Adipose tissue (tissue), 3 donors: ENCODE results near the gene P4HB. TPM values are rescaled to one million over a fixed set of nuclear protein-coding genes. Genes with fewer than 3 reads are reported as not detected.

Source experiments
- H3K27ac ChIP-seq: one replicate; pipeline ENCODE4 v1.5.1; 2013; ENCODE audit warnings: low read depth, low read length
- WGBS, 3 donors: extraction: QIAGEN DNeasy Blood & Tissue Kit; methylation state at CpG; one replicate each; pipeline ENCODE4 v1.1.7; 2013; 5-methylcytosine and 5-hydroxymethylcytosine counted together
- polyA plus RNA-seq, 3 donors: library from polyadenylated mRNA; stranded (reverse); fragments of 200-250 nt; gene quantifications; one replicate each; pipeline ENCODE4 v1.2.3, GENCODE V29; 2013
- donor health status: healthy with polysubstance abuse.
- donor health status: Bipolar disorder and iron deficiency.
- donor health status: healthy.

P4HB gene
- polyA plus RNA-seq, 3 donors, result 377 to 2,064 (median 453) TPM

DNA sequence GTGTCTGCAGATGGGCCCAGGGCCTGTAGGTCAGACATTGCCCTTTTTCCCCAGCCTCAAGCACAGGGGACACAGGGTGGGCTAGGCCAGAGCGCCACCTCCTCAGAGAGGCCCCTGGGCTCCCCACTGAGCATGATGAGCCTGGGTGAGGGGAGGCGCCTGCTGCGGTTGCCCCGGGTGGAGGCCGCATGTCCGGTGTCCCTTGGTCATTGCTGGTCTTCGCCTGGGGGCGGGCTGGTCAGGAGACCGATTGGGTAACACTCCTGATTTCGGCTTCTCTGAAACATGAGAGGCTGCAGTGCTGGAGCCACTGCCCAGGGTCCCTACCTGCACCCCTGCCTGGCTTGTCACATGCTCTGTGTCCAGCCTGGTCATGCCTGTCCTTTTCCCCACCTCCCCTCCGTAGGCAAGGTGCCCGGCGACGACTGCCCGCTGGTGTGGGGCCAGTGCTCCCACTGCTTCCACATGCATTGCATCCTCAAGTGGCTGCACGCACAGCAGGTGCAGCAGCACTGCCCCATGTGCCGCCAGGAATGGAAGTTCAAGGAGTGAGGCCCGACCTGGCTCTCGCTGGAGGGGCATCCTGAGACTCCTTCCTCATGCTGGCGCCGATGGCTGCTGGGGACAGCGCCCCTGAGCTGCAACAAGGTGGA lies 39.3 kb upstream of the P4HB start:
- WGBS, 3 donors, result 92 to 94% (median 93%) methylated on average over 22 of the region's 22 CpGs

GRCh38 chr17:81898885-81899284 lies 38.5 kb upstream of the P4HB start:
- 84 to 92% (median 89%) methylated on average over 9 of the region's 9 CpGs for WGBS, 3 donors
- H3K27ac ChIP-seq, result no peak overlapping the region

More for the DNA sequence above, 39.3 kb upstream of the P4HB start:
- no peak overlapping the region for H3K27ac ChIP-seq

DNA sequence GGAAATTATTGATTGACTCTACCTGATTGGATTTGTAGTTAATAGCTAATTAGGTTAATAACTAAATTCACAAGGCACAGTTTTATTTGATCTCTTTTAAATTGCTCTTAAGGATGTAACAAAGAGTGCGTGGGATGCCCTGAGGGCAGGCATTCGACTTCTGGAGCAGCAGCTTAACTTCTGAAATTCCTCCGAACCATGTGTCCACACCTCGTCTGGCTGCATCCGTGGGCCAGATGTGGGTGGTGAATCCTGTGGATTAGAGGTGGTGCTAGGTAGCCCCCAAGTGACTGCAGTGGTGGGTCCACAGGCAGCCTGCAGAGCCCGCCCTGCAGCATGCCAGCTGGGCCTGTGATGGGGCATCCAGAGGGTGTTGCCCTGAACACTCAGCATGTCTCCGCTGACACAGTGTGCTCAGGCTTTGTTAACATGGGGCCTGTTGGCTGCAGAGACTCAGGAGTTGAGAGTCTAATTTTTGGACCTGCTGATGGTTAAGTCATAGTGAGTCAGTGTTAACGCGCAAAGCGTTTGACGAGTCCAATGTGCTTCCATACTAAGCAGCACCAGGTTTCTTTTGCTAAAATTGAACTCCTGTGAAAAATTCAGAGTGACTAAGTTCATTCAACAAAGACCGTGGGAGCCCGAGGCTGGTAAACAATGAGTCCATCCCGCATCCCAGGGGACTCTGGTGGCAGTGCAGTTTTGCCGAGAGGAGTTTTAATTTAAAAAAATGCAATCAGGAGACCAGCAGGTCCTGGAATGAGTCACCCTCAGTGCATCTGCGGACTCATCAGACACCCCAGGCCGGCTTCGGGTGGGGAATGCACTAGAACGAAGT lies 37.9 kb upstream of the P4HB start:
- WGBS, 3 donors, result 91 to 93% (median 91%) methylated on average over 19 of the region's 19 CpGs
- H3K27ac ChIP-seq, result no peak overlapping the region

DNA sequence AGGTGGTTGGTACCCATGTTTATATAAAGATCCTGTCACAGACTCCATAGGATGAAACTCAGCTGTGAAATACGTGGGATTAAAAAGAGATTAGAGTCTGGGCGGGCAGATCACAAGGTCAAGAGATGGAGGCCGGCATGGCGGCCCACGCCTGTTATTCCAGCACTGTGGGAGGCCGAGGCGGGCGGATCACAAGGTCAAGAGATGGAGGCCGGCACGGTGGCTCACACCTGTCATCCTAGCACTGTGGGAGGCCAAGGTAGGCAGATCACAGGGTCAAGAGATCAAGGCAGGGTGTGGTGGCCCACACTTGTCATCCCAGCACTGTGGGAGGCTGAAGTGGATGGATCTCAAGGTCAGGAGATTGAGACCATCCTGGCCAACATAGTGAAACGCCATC lies 35.1 kb upstream of the P4HB start:
- WGBS, 3 donors, result 87 to 94% (median 93%) methylated on average over 11 of the region's 11 CpGs

DNA sequence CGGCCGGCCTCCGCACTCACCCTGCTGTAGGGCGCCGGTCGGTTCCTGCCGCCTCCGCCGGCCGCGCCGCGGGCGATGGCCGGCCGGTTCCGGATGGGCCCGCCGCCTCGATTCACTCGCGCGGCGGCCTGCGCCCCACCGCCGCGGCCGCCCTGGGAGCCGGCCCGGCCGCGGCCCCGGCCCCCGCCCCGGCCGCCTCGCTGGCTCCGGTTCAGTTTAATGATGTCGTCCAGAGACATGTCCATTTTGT lies 30.9 kb upstream of the P4HB start:
- WGBS, 3 donors, result 0 to 2% (median 1%) methylated on average over 15 to 40 of the region's 40 CpGs

More for the DNA sequence above, 35.1 kb upstream of the P4HB start:
- no peak overlapping the region for H3K27ac ChIP-seq

DNA sequence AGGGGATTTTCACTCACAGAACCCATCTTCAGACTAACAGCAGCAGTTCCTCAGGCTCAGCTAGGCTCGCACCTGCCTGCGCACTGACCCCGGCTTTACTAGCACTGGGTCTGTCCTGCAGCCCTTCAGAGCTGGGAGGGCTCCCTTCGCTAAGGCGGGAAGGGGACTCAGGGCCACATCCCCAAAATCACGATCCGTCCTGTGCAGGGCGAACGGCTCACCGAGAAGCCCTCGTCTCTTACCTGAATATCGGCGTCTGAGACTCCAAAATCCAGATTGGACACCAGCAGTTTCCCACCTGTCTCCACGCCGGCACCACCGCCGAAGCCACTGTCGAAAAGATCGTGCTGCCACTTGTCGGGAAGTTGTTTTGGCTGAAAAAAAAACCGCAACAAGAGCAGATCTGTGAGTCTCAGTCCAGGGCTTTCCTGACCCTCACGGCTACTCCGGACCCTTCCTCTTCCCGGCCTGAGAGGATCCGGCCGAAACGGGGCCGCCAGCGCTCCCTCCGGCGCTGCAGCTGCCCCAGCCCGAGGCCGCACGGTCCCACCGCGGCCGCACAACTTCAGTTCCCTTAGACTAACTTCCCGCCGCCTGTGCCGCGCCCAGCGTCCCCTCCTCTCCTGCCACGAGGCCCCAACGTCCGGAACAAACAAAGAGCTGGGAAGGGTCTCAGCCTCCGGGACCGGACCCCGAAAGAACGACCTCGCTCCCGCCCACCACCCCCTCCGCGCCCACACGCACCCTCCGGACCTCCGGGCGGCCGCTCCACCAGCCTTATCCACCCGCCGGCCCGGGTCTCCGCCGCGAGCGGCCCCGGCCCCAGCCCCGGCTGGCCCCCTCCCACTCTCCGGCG lies 30.3 kb upstream of the P4HB start:
- H3K27ac ChIP-seq, result peak overlapping the region; percentile 78
- 6 to 8% (median 7%) methylated on average over 57 to 69 of the region's 69 CpGs for WGBS, 3 donors

More for the DNA sequence above, 30.9 kb upstream of the P4HB start:
- peak overlapping the region; percentile 78 for H3K27ac ChIP-seq

DNA sequence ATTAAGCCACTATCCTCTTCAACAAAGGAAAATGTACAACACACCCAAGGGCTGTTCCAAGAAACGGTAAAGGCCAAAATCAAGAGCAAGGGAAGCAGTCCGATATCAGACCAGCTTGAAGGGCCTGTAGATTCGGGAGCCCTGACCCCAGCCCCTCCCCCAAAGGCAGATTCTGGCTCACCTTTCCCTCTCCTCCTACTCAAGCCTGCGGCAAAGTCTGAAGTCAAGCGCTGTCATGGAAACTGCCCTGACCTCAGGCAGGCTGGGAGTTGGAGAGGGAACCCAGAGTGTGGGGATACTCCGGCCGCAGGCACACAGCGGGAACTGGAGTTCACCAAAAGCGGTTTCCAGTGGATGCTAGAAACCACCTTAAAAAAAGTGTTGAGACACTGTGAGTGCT lies 29.3 kb upstream of the P4HB start:
- no peak overlapping the region for H3K27ac ChIP-seq
- 85 to 94% (median 91%) methylated on average over 9 of the region's 9 CpGs for WGBS, 3 donors

DNA sequence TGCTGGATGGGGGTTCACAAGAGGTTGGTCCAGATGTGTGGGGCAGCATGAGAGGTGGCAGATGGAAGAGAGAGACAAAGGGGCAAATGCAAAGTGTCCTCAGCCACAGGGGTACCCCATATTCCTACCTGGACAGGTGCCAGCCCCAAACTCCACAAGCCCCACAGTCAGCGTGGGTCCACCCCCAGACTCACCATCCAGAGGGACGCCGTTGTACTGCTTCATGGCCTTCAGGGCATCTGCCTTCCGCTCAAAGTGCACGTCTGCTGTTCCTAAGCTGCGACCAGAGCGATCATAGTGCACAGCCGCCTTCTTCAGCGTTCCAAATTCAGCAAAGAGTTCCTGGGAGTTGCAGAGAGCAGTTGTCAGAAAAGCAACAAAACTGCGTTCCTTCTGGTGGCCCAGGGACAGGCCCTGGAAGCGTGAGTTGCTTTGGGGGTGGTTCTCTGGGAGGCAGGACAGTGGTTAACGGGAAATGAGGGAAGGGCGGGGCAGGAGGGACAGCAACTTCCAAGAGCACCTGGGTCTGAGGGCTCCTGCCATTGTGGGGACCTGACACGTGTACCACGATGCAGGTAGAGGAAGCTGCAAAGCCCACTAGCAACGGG lies 28.8 kb upstream of the P4HB start:
- WGBS, 3 donors, result 90 to 92% (median 90%) methylated on average over 16 of the region's 16 CpGs
- H3K27ac ChIP-seq, result no peak overlapping the region

DNA sequence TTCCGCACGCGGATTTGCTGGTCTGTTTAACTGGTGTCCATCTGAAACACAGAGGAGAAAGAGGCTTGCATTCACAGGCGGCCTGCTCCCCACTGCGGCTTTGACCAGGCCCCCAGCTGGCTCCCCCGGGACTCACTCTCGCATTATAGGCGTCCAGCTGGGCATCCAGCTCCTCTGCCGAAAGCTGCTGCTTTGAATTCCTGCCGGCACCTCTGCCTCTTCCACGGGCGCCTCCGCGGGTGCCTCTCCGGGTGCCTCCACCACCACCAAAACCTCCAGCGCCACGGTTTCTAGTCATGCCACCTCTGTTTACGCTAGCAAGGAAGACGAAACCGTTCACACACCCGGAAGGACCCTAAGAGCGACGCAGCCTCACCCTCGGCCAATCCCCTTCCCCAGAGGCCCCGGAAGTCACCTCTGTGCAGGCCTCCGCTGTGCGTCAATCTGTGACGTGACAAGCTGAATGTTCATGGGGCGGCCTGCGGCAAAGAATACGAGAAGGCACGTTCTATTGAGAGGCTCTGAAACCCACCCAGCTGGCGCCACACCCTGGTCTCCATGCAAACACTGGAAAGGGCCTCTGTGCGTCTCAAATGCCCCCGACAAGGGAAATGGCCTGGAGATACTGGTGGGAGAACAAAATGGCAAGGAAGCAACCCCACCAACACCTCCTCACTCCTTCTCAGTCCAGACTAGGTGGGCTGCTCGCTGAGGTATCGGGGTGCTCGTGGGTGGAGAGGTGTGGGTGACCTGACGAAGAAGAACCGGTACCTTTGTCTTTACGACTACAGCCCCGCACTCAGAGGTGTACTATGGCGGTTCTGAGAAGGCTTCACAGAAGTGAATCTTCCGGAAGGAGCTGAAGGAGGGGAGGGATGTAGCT lies 28.0 kb upstream of the P4HB start:
- WGBS, 3 donors, result 93 to 95% (median 93%) methylated on average over 44 of the region's 44 CpGs

DNA sequence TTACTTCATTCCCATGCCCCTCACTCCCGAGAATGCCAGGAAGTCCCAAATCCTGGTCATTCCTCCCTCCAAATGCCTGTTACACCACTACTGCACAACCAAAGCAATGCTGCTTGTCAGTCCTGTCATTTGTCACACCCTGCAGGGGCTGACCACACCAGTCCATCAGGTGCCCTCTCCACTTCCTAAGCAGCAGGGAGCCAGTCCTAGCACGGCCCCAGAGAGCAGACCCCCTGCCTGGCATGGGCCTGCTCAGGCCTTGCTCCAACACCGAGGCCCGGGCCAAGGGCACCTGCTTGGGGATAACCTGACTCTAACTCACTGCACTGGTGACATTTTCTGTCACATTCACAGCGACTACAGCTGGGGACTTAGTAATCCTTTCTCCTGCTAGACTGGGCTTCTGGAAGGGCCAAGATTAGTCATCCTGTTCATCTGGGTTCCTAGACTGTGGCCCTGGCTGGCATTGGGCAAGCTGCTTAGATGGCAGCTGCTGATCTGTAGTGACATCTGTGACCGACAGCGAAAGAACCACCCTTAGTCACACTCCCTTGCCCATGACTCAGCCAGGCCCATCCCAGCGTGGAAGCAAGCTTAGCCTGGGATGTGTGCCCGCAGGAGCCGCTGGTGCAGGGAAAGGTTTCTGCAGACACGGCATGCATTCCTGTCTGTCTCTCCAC lies 25.7 kb upstream of the P4HB start:
- no peak overlapping the region for H3K27ac ChIP-seq
- 90 to 94% (median 92%) methylated on average over 11 of the region's 11 CpGs for WGBS, 3 donors

More for the DNA sequence above, 28.0 kb upstream of the P4HB start:
- no peak overlapping the region for H3K27ac ChIP-seq

- WGBS, 3 donors, result 89 to 91% (median 91%) methylated on average over 10 of the region's 10 CpGs
- H3K27ac ChIP-seq, result no peak overlapping the region
Observed at GRCh38 chr17:81885454-81885853, 25.1 kb upstream of the P4HB start.

- whole genome bisulfite sequencing, 3 donors, result 93 to 95% (median 94%) methylated on average over 5 of the region's 5 CpGs
- no peak overlapping the region for H3K27ac ChIP-seq
Observed at GRCh38 chr17:81884968-81885367, 24.6 kb upstream of the P4HB start.

- WGBS, 3 donors, result 53 to 75% (median 65%) methylated on average over 11 of the region's 11 CpGs
- no peak overlapping the region for H3K27ac ChIP-seq
Observed at GRCh38 chr17:81884520-81884919, 24.2 kb upstream of the P4HB start.

- WGBS, 3 donors, result 86 to 87% (median 87%) methylated on average over 5 of the region's 5 CpGs
- no peak overlapping the region for H3K27ac ChIP-seq
Observed at GRCh38 chr17:81879121-81879520, 18.8 kb upstream of the P4HB start.

GRCh38 chr17:81878294-81878693 lies 18.0 kb upstream of the P4HB start:
- no peak overlapping the region for H3K27ac ChIP-seq
- WGBS, 3 donors, result 93 to 96% (median 94%) methylated on average over 3 of the region's 3 CpGs

GRCh38 chr17:81877569-81877968 lies 17.2 kb upstream of the P4HB start:
- 93 to 97% (median 96%) methylated on average over 5 of the region's 5 CpGs for WGBS, 3 donors
- H3K27ac ChIP-seq, result no peak overlapping the region
